ENCODE measurements around the gene AATK. TPM values are rescaled to one million over a fixed set of nuclear protein-coding genes. Genes with fewer than 3 reads are reported as not detected.

AATK gene
- polyA plus RNA-seq, 2 of the 4 experiments (the other 2 are of a cell fraction): 0.26 to 0.37 TPM

- TF ChIP-seq FOSL2 (IDR thresholded peaks at IDR 0.05) (no peak), FOSL2 (CRISPR knock-in tag; IDR thresholded peaks at IDR 0.05) (peak; percentile 58; the same call in 1 of the 2 replicates), SMC3 (IDR thresholded peaks at IDR 0.05) (peak; percentile 98), POLR2AphosphoS2 (conservative IDR thresholded peaks at IDR 0.05; ENCODE audit: low read length) (no peak)
Observed at GRCh38 chr17:81101614-81102306, 64.3 kb downstream of the AATK start (continued).

GRCh38 chr17:81100668-81101067, 65.4 kb downstream of the AATK start:
- H3K27ac ChIP-seq: no peak overlapping the region
- no peak overlapping the region for H3K4me2 ChIP-seq
- DNase-seq (ENCODE audit: low read depth in 1 of 2, low spot score in 1 of 2) (no peak), FAIRE-seq (no peak), ATAC-seq (no peak)
- H3K4me3 ChIP-seq: no peak overlapping the region
- 93% methylated on average over 8 of the region's 10 CpGs for WGBS (ENCODE audit: missing lambda C conversion rate)
- H3K4me1 ChIP-seq: peaks cover 35% of the 10 kb centered on the region
- POLR2A ChIA-PET: no interaction called here
- CTCF ChIA-PET: interaction anchor here (1.4 to 17.4 kb wide), 4 partner anchors 13 to 88 kb away, joined by 3 to 880 read pairs (median 85); partner anchors contain the start of gene BAIAP2
- TF ChIP-seq EHF (CRISPR knock-in tag; IDR thresholded peaks at IDR 0.05) (no peak), NPAS2 (CRISPR knock-in tag; IDR thresholded peaks at IDR 0.05; ENCODE audit: borderline replicate concordance) (no peak), HMGXB4 (CRISPR knock-in tag; IDR thresholded peaks at IDR 0.05; ENCODE audit: borderline replicate concordance) (no peak), CBX8 (IDR thresholded peaks at IDR 0.05) (no peak), PBX3 (IDR thresholded peaks at IDR 0.05) (no peak), BCL3 (IDR thresholded peaks at IDR 0.05) (no peak), RNF2 (IDR thresholded peaks at IDR 0.05; ENCODE audit: borderline replicate concordance, low read depth) (no peak), FOXS1 (CRISPR knock-in tag; IDR thresholded peaks at IDR 0.05) (no peak), ZFP36 (IDR thresholded peaks at IDR 0.05; ENCODE audit: borderline replicate concordance, partially characterized antibody) (no peak), POLR2A (IDR thresholded peaks at IDR 0.05; ENCODE audit: low read length) (no peak), REST (IDR thresholded peaks at IDR 0.05) (no peak), CHD2 (IDR thresholded peaks at IDR 0.05; ENCODE audit: low read length, partially characterized antibody) (no peak), ESRRA (IDR thresholded peaks at IDR 0.05; ENCODE audit: borderline replicate concordance, low read length) (no peak)
- H3K9me3 ChIP-seq: no peaks in the 10 kb centered on the region

Measured in A549 (cell line).